ENCODE measurements around the gene TOX2. TPM values are rescaled to one million over a fixed set of nuclear protein-coding genes. Genes with fewer than 3 reads are reported as not detected.
A peak's percentile ranks its signal among the peaks of the same experiment; 100 is the strongest.

Gene TOX2
- polyA plus RNA-seq, 6 donors from 2014 or later = 0.17 to 0.26 (median 0.26) TPM; not detected in 3

- Mint-ChIP-seq H3K4me1 (peaks cover 0 to 10% (median 7%) of the 10 kb centered on the region in 3 donors), H3K27ac (no peak overlapping the region)
Observed at GRCh38 chr20:44020406-44021148, 105.9 kb downstream of the TOX2 start.

GRCh38 chr20:44021186-44021585 lies 106.5 kb downstream of the TOX2 start:
- H3K9me3 Mint-ChIP-seq = no peaks in the 10 kb centered on the region
- no peak overlapping the region for H3K4me3 Mint-ChIP-seq
- no peak overlapping the region for H3K27ac Mint-ChIP-seq
- ATAC-seq (ENCODE audit: low read depth in 2 of 2) (no peak), DNase-seq (no peak)
- H3K4me1 Mint-ChIP-seq = peaks cover 0 to 10% (median 7%) of the 10 kb centered on the region in 3 donors
- no peaks in the 10 kb centered on the region for H3K36me3 Mint-ChIP-seq
- peaks cover 10 to 45% (median 42%) of the 10 kb centered on the region in 3 donors for H3K27me3 Mint-ChIP-seq

More at GRCh38 chr20:44020406-44021148, 105.9 kb downstream of the TOX2 start:
- no peaks in the 10 kb centered on the region for H3K36me3 Mint-ChIP-seq
- H3K4me3 Mint-ChIP-seq = no peak overlapping the region
- DNase-seq = no peak
- H3K27me3 Mint-ChIP-seq = peaks cover 6 to 45% (median 42%) of the 10 kb centered on the region in 3 donors
- no peak for ATAC-seq (ENCODE audit: low read depth in 2 of 2)
- no peaks in the 10 kb centered on the region for H3K9me3 Mint-ChIP-seq

- no peak for DNase-seq
- Mint-ChIP-seq H3K27ac (no peak overlapping the region), H3K9me3 (no peaks in the 10 kb centered on the region), H3K4me3 (no peak overlapping the region), H3K36me3 (no peaks in the 10 kb centered on the region), H3K4me1 (peaks cover 0 to 10% (median 7%) of the 10 kb centered on the region in 3 donors), H3K27me3 (peaks cover 5 to 38% (median 35%) of the 10 kb centered on the region in 3 donors)
- ATAC-seq (ENCODE audit: low read depth in 2 of 2) = no peak
Observed at GRCh38 chr20:44021900-44022299, 107.2 kb downstream of the TOX2 start.

- peaks cover 5 to 39% (median 34%) of the 10 kb centered on the region in 3 donors for H3K27me3 Mint-ChIP-seq
- no peak for ATAC-seq (ENCODE audit: low read depth in 2 of 2)
- DNase-seq = no peak
- H3K9me3 Mint-ChIP-seq = no peaks in the 10 kb centered on the region
- H3K4me1 Mint-ChIP-seq = peaks cover 0 to 10% (median 7%) of the 10 kb centered on the region in 3 donors
- peak overlapping the region in 1 of 6 donors; percentile 30 for H3K27ac Mint-ChIP-seq
- H3K36me3 Mint-ChIP-seq = no peaks in the 10 kb centered on the region
- H3K4me3 Mint-ChIP-seq = peak overlapping the region in 1 of 8 donors; percentile 72
Observed at GRCh38 chr20:44022464-44022863, 107.8 kb downstream of the TOX2 start.

- DNase-seq = no peak
- H3K4me1 Mint-ChIP-seq = peaks cover 0 to 10% (median 7%) of the 10 kb centered on the region in 3 donors
- H3K4me3 Mint-ChIP-seq = peak overlapping the region in 1 of 8 donors; percentile 2
- no peaks in the 10 kb centered on the region for H3K36me3 Mint-ChIP-seq
- H3K9me3 Mint-ChIP-seq = no peaks in the 10 kb centered on the region
- H3K27me3 Mint-ChIP-seq = peaks cover 5 to 44% (median 34%) of the 10 kb centered on the region in 3 donors
- ATAC-seq (ENCODE audit: low read depth in 2 of 2) = no peak
- H3K27ac Mint-ChIP-seq = no peak overlapping the region
Observed at GRCh38 chr20:44023515-44024371, 109.1 kb downstream of the TOX2 start.

- Mint-ChIP-seq H3K36me3 (no peaks in the 10 kb centered on the region), H3K27me3 (peaks cover 5 to 45% (median 37%) of the 10 kb centered on the region in 3 donors), H3K4me3 (peak overlapping the region in 1 of 8 donors; percentile 42), H3K9me3 (no peaks in the 10 kb centered on the region), H3K27ac (no peak overlapping the region), H3K4me1 (peaks cover 1 to 5% (median 2%) of the 10 kb centered on the region in 3 donors)
- ATAC-seq (ENCODE audit: low read depth in 2 of 2) (no peak), DNase-seq (no peak)
Observed at GRCh38 chr20:44024820-44025580, 110.3 kb downstream of the TOX2 start.

GRCh38 chr20:44025756-44026155 lies 111.1 kb downstream of the TOX2 start:
- peaks cover 0 to 7% (median 2%) of the 10 kb centered on the region in 3 donors for H3K4me1 Mint-ChIP-seq
- ATAC-seq (ENCODE audit: low read depth in 2 of 2) (no peak), DNase-seq (no peak)
- H3K9me3 Mint-ChIP-seq = peaks cover 0 to 4% (median 0%) of the 10 kb centered on the region in 7 donors
- H3K36me3 Mint-ChIP-seq = no peaks in the 10 kb centered on the region
- no peak overlapping the region for H3K27ac Mint-ChIP-seq
- no peak overlapping the region for H3K4me3 Mint-ChIP-seq
- H3K27me3 Mint-ChIP-seq = peaks cover 5 to 53% (median 44%) of the 10 kb centered on the region in 3 donors

- peak overlapping the region in 1 of 6 donors; percentile 11 for H3K27ac Mint-ChIP-seq
- peaks cover 0 to 7% (median 2%) of the 10 kb centered on the region in 3 donors for H3K4me1 Mint-ChIP-seq
- H3K36me3 Mint-ChIP-seq = no peaks in the 10 kb centered on the region
- H3K4me3 Mint-ChIP-seq = no peak overlapping the region
- H3K9me3 Mint-ChIP-seq = peaks cover 0 to 4% (median 0%) of the 10 kb centered on the region in 7 donors
- peaks cover 5 to 63% (median 53%) of the 10 kb centered on the region in 3 donors for H3K27me3 Mint-ChIP-seq
- ATAC-seq (ENCODE audit: low read depth in 2 of 2) = no peak
- no peak for DNase-seq
Observed at GRCh38 chr20:44026647-44027342, 112.1 kb downstream of the TOX2 start.

GRCh38 chr20:44027343-44028002 lies 112.8 kb downstream of the TOX2 start:
- no peak for DNase-seq
- H3K27me3 Mint-ChIP-seq = peaks cover 5 to 66% (median 58%) of the 10 kb centered on the region in 3 donors
- peak overlapping the region in 1 of 8 donors; percentile 26 for H3K4me3 Mint-ChIP-seq
- no peaks in the 10 kb centered on the region for H3K36me3 Mint-ChIP-seq
- no peak overlapping the region for H3K27ac Mint-ChIP-seq
- peaks cover 0 to 4% (median 0%) of the 10 kb centered on the region in 7 donors for H3K9me3 Mint-ChIP-seq
- H3K4me1 Mint-ChIP-seq = peaks cover 0 to 7% (median 2%) of the 10 kb centered on the region in 3 donors
- ATAC-seq (ENCODE audit: low read depth in 2 of 2) = no peak

- ATAC-seq (ENCODE audit: low read depth in 2 of 2) (no peak), DNase-seq (no peak)
- Mint-ChIP-seq H3K9me3 (peaks cover 0 to 4% (median 0%) of the 10 kb centered on the region in 7 donors), H3K27me3 (peaks cover 5 to 59% (median 51%) of the 10 kb centered on the region in 3 donors), H3K4me3 (no peak overlapping the region), H3K36me3 (no peaks in the 10 kb centered on the region), H3K4me1 (peaks cover 0 to 7% (median 2%) of the 10 kb centered on the region in 3 donors), H3K27ac (peak overlapping the region in 1 of 6 donors; percentile 41)
Observed at GRCh38 chr20:44028003-44028730, 113.5 kb downstream of the TOX2 start.

All from naive B cell (primary cell).